Tibial nerve (tissue), 4 donors: ENCODE measurements around the gene ZFYVE26. TPM values are rescaled to one million over a fixed set of nuclear protein-coding genes. Genes with fewer than 3 reads are reported as not detected.
A peak's percentile ranks its signal among the peaks of the same experiment; 100 is the strongest.
"Not testable (repeated sequence)": the region's sequence is repeated elsewhere in the genome, so short reads cannot be mapped to it uniquely, and the experiment has no call there.

Source experiments
- DNase-seq, 2 donors: peaks; one replicate each; pipeline ENCODE4 v3.0.0-alpha.2; 2019; ENCODE audit warnings: low spot score in 2 of 2
- H3K27ac ChIP-seq, 4 donors: fragments of 200-600 bp; sonication (generic) in 3 of 4; one replicate each; pipeline ENCODE4 v1.5.1; 2017 to 2019; ENCODE audit warnings: mild to moderate bottlenecking in 1 of 4
- H3K27me3 ChIP-seq, 2 donors: fragments of 200-600 bp; sonication (generic) in 1 of 2; one replicate each; pipeline versions ENCODE4 v1.5.1 to v1.6.0; 2017 to 2019
- H3K36me3 ChIP-seq, 3 donors: fragments of 200-600 bp; sonication (generic); one replicate each; pipeline ENCODE4 v1.5.1; 2018 to 2019
- H3K4me1 ChIP-seq, 4 donors: fragments of 200-600 bp; sonication (generic) in 3 of 4; one replicate each; pipeline ENCODE4 v1.5.1; 2017 to 2019
- H3K4me3 ChIP-seq, 4 donors: fragments of 200-600 bp; sonication (generic) in 3 of 4; one replicate each; pipeline ENCODE4 v1.5.1; 2017 to 2019; ENCODE audit warnings: mild to moderate bottlenecking in 1 of 4, moderate library complexity in 1 of 4
- H3K9me3 ChIP-seq, 4 donors: fragments of 200-600 bp; sonication (generic) in 3 of 4; one replicate each; pipeline ENCODE4 v1.5.1; 2017 to 2019
- CTCF ChIP-seq, 5 experiments: fragments of 200-600 bp in 3 of 5; fragments of 450-650 bp in 2 of 5; sonication (generic) in 3 of 5; IDR thresholded peaks; one replicate each; pipeline ENCODE4 v1.5.1; 2016 to 2019; ENCODE audit warnings: antibody characterized with exemption in 5 of 5, mild to moderate bottlenecking in 3 of 5, moderate library complexity in 2 of 5
- EP300 ChIP-seq, 2 donors: sonication (generic); formaldehyde crosslinking; IDR thresholded peaks; one replicate each; pipeline ENCODE4 v1.6.1; 2017; ENCODE audit warnings: antibody characterized with exemption in 2 of 2, mild to moderate bottlenecking in 1 of 2
- POLR2A ChIP-seq, 2 donors: fragments of 450-650 bp; IDR thresholded peaks; one replicate each; pipeline ENCODE4 v1.6.1; 2017; ENCODE audit warnings: antibody characterized with exemption in 2 of 2, mild to moderate bottlenecking in 2 of 2, moderate library complexity in 2 of 2
- WGBS, 2 donors: methylation state at CpG; one replicate each; pipeline ENCODE4 v1.1.5; 2018; 5-methylcytosine and 5-hydroxymethylcytosine counted together
- total RNA-seq, 4 donors: library from RNA; depleted of rRNA; stranded (reverse); fragments of >200 nt; gene quantifications; one replicate each; pipeline ENCODE4 v1.1.0, GENCODE V29; 2016

ZFYVE26 gene
- total RNA-seq, 4 donors from 2014 or later, result 22.4 to 74.4 (median 36.3) TPM

- Histone ChIP-seq H3K27ac (no peak overlapping the region), H3K36me3 (no peaks in the 10 kb centered on the region), H3K9me3 (no peaks in the 10 kb centered on the region), H3K4me3 (no peak overlapping the region), H3K27me3 (no peaks in the 10 kb centered on the region), H3K4me1 (peaks cover 0 to 9% (median 0%) of the 10 kb centered on the region in 4 donors)
- DNase-seq, result peak in 1 of 2 donors; percentile 9
- TF ChIP-seq POLR2A (IDR thresholded peaks at IDR 0.05) (no peak), CTCF (IDR thresholded peaks at IDR 0.05) (no peak), EP300 (IDR thresholded peaks at IDR 0.05) (no peak)
- WGBS, 2 donors, result 29% methylated on average over 3 of the region's 3 CpGs
Measured at GRCh38 chr14:67722293-67722692, 94.1 kb downstream of the ZFYVE26 start.

GRCh38 chr14:67721875-67722274 is 94.5 kb downstream of the ZFYVE26 start:
- WGBS, 2 donors, result 63% methylated on average over 5 of the region's 5 CpGs
- H3K4me3 ChIP-seq, result no peak overlapping the region
- DNase-seq, result no peak
- no peaks in the 10 kb centered on the region for H3K9me3 ChIP-seq
- H3K36me3 ChIP-seq, result no peaks in the 10 kb centered on the region
- no peak overlapping the region for H3K27ac ChIP-seq
- TF ChIP-seq EP300 (IDR thresholded peaks at IDR 0.05) (no peak), POLR2A (IDR thresholded peaks at IDR 0.05) (no peak), CTCF (IDR thresholded peaks at IDR 0.05) (no peak)
- peaks cover 0 to 9% (median 0%) of the 10 kb centered on the region in 4 donors for H3K4me1 ChIP-seq
- no peaks in the 10 kb centered on the region for H3K27me3 ChIP-seq

- peaks cover 0 to 9% (median 0%) of the 10 kb centered on the region in 4 donors for H3K4me1 ChIP-seq
- no peaks in the 10 kb centered on the region for H3K27me3 ChIP-seq
- DNase-seq, result no peak
- no peak overlapping the region for H3K4me3 ChIP-seq
- H3K36me3 ChIP-seq, result no peaks in the 10 kb centered on the region
- 25 to 32% methylated on average over 2 of the region's 2 CpGs for WGBS, 2 donors
- no peaks in the 10 kb centered on the region for H3K9me3 ChIP-seq
- no peak overlapping the region for H3K27ac ChIP-seq
- no peak for TF ChIP-seq POLR2A (IDR thresholded peaks at IDR 0.05)
- TF ChIP-seq EP300 (IDR thresholded peaks at IDR 0.05), result no peak
- no peak for TF ChIP-seq CTCF (IDR thresholded peaks at IDR 0.05)
Measured at GRCh38 chr14:67719866-67720265, 96.5 kb downstream of the ZFYVE26 start.

GRCh38 chr14:67719385-67719784 is 97.0 kb downstream of the ZFYVE26 start:
- WGBS, 2 donors, result 90 to 91% methylated on average over 3 of the region's 3 CpGs
- not testable (repeated sequence) for H3K27ac ChIP-seq, H3K27me3 ChIP-seq, H3K4me1 ChIP-seq, H3K9me3 ChIP-seq, DNase-seq, H3K4me3 ChIP-seq, H3K36me3 ChIP-seq

- 80 to 88% methylated on average over 2 of the region's 2 CpGs for WGBS, 2 donors
- DNase-seq, result no peak
- no peak overlapping the region for H3K27ac ChIP-seq
- no peaks in the 10 kb centered on the region for H3K9me3 ChIP-seq
- no peak overlapping the region for H3K4me3 ChIP-seq
- no peaks in the 10 kb centered on the region for H3K36me3 ChIP-seq
- peaks cover 0 to 9% (median 0%) of the 10 kb centered on the region in 4 donors for H3K4me1 ChIP-seq
- H3K27me3 ChIP-seq, result no peaks in the 10 kb centered on the region
- no peak for TF ChIP-seq POLR2A (IDR thresholded peaks at IDR 0.05)
- no peak for TF ChIP-seq EP300 (IDR thresholded peaks at IDR 0.05)
- no peak for TF ChIP-seq CTCF (IDR thresholded peaks at IDR 0.05)
Measured at GRCh38 chr14:67718265-67718664, 98.1 kb downstream of the ZFYVE26 start.

- 94 to 100% methylated on average over 1 of the region's 1 CpG for WGBS, 2 donors
- Histone ChIP-seq H3K27ac (no peak overlapping the region), H3K9me3 (no peaks in the 10 kb centered on the region), H3K27me3 (no peaks in the 10 kb centered on the region), H3K4me3 (no peak overlapping the region), H3K4me1 (peaks cover 0 to 3% (median 0%) of the 10 kb centered on the region in 4 donors), H3K36me3 (no peaks in the 10 kb centered on the region)
- no peak for DNase-seq
- TF ChIP-seq CTCF (IDR thresholded peaks at IDR 0.05), result no peak
- TF ChIP-seq POLR2A (IDR thresholded peaks at IDR 0.05), result no peak
- no peak for TF ChIP-seq EP300 (IDR thresholded peaks at IDR 0.05)
Measured at GRCh38 chr14:67717048-67717447, 99.3 kb downstream of the ZFYVE26 start.
